ENCODE data around the gene HJURP.

GRCh38 chr2:233799087-233799665 lies 55.2 kb downstream of the HJURP start:
- TF ChIP-seq POLR2AphosphoS5 (IDR thresholded peaks at IDR 0.05) (no peak), EP300 (IDR thresholded peaks at IDR 0.05) (no peak), CTCF (IDR thresholded peaks at IDR 0.05) (no peak)

All from upper lobe of left lung (tissue), 4 donors.